Measurements from ENCODE around the gene MTF2.

The MTF2 gene

GRCh38 chr1:93111561-93111960 lies 32.5 kb downstream of the MTF2 start:
- Histone ChIP-seq H3K27ac (no peak overlapping the region), H3K4me3 (ENCODE audit: low read depth, low read length) (no peak overlapping the region), H3K9ac (no peak overlapping the region), H3K79me2 (peaks cover 9% of the 10 kb centered on the region), H3K4me2 (ENCODE audit: low read length) (no peak overlapping the region), H3K9me3 (ENCODE audit: control insufficient read depth, low read length) (no peaks in the 10 kb centered on the region), H2AFZ (no peak overlapping the region), H3K36me3 (ENCODE audit: control insufficient read depth, insufficient read depth, low read length) (no peaks in the 10 kb centered on the region), H3K4me1 (no peaks in the 10 kb centered on the region), H3K27me3 (ENCODE audit: control insufficient read depth, insufficient read depth, low read length) (no peaks in the 10 kb centered on the region)
- TF ChIP-seq CTCF (IDR thresholded peaks at IDR 0.05), result no peak

GRCh38 chr1:93113127-93113526 lies 34.0 kb downstream of the MTF2 start:
- Histone ChIP-seq H3K27me3 (ENCODE audit: control insufficient read depth, insufficient read depth, low read length) (no peaks in the 10 kb centered on the region), H3K27ac (no peak overlapping the region), H3K79me2 (peaks cover 3% of the 10 kb centered on the region), H3K4me2 (ENCODE audit: low read length) (no peak overlapping the region), H3K4me3 (ENCODE audit: low read depth, low read length) (no peak overlapping the region), H3K9ac (no peak overlapping the region), H3K9me3 (ENCODE audit: control insufficient read depth, low read length) (no peaks in the 10 kb centered on the region), H2AFZ (no peak overlapping the region), H3K36me3 (ENCODE audit: control insufficient read depth, insufficient read depth, low read length) (no peaks in the 10 kb centered on the region), H3K4me1 (no peaks in the 10 kb centered on the region)
- no peak for TF ChIP-seq CTCF (IDR thresholded peaks at IDR 0.05)

GRCh38 chr1:93114391-93114790 lies 35.3 kb downstream of the MTF2 start:
- H3K79me2 ChIP-seq, result no peaks in the 10 kb centered on the region
- H3K4me1 ChIP-seq, result no peaks in the 10 kb centered on the region
- H3K27ac ChIP-seq, result no peak overlapping the region
- no peaks in the 10 kb centered on the region for H3K9me3 ChIP-seq (ENCODE audit: control insufficient read depth, low read length)
- TF ChIP-seq CTCF (IDR thresholded peaks at IDR 0.05), result no peak
- no peak overlapping the region for H3K4me2 ChIP-seq (ENCODE audit: low read length)
- no peaks in the 10 kb centered on the region for H3K36me3 ChIP-seq (ENCODE audit: control insufficient read depth, insufficient read depth, low read length)
- no peak overlapping the region for H3K4me3 ChIP-seq (ENCODE audit: low read depth, low read length)
- no peak overlapping the region for H2AFZ ChIP-seq
- H3K9ac ChIP-seq, result no peak overlapping the region
- no peaks in the 10 kb centered on the region for H3K27me3 ChIP-seq (ENCODE audit: control insufficient read depth, insufficient read depth, low read length)

- no peaks in the 10 kb centered on the region for H3K27me3 ChIP-seq (ENCODE audit: control insufficient read depth, insufficient read depth, low read length)
- no peak overlapping the region for H2AFZ ChIP-seq
- H3K9me3 ChIP-seq (ENCODE audit: control insufficient read depth, low read length), result no peaks in the 10 kb centered on the region
- no peak overlapping the region for H3K9ac ChIP-seq
- TF ChIP-seq CTCF (IDR thresholded peaks at IDR 0.05), result no peak
- H3K36me3 ChIP-seq (ENCODE audit: control insufficient read depth, insufficient read depth, low read length), result no peaks in the 10 kb centered on the region
- no peaks in the 10 kb centered on the region for H3K4me1 ChIP-seq
- H3K4me2 ChIP-seq (ENCODE audit: low read length), result no peak overlapping the region
- no peaks in the 10 kb centered on the region for H3K79me2 ChIP-seq
- no peak overlapping the region for H3K27ac ChIP-seq
- H3K4me3 ChIP-seq (ENCODE audit: low read depth, low read length), result no peak overlapping the region
These were observed 41.5 kb downstream of the MTF2 start for GRCh38 chr1:93120614-93121013.

GRCh38 chr1:93123201-93123783 lies 44.2 kb downstream of the MTF2 start:
- H3K36me3 ChIP-seq (ENCODE audit: control insufficient read depth, insufficient read depth, low read length), result no peaks in the 10 kb centered on the region
- no peak overlapping the region for H3K4me3 ChIP-seq (ENCODE audit: low read depth, low read length)
- no peaks in the 10 kb centered on the region for H3K79me2 ChIP-seq
- H3K9me3 ChIP-seq (ENCODE audit: control insufficient read depth, low read length), result no peaks in the 10 kb centered on the region
- no peak overlapping the region for H3K27ac ChIP-seq
- H3K4me1 ChIP-seq, result no peaks in the 10 kb centered on the region
- H3K9ac ChIP-seq, result no peak overlapping the region
- TF ChIP-seq CTCF (IDR thresholded peaks at IDR 0.05), result no peak
- no peaks in the 10 kb centered on the region for H3K27me3 ChIP-seq (ENCODE audit: control insufficient read depth, insufficient read depth, low read length)
- no peak overlapping the region for H3K4me2 ChIP-seq (ENCODE audit: low read length)
- no peak overlapping the region for H2AFZ ChIP-seq

Measured in parathyroid adenoma (tissue), 2 donors.